ENCODE results near the gene ST3GAL4. TPM values are rescaled to one million over a fixed set of nuclear protein-coding genes. Genes with fewer than 3 reads are reported as not detected.
A peak's percentile ranks its signal among the peaks of the same experiment; 100 is the strongest.
"Not testable (repeated sequence)": the region's sequence is repeated elsewhere in the genome, so short reads cannot be mapped to it uniquely, and the experiment has no call there.

Gene ST3GAL4
- total RNA-seq, result 12.9 and 14.7 TPM in 2 replicates

DNA sequence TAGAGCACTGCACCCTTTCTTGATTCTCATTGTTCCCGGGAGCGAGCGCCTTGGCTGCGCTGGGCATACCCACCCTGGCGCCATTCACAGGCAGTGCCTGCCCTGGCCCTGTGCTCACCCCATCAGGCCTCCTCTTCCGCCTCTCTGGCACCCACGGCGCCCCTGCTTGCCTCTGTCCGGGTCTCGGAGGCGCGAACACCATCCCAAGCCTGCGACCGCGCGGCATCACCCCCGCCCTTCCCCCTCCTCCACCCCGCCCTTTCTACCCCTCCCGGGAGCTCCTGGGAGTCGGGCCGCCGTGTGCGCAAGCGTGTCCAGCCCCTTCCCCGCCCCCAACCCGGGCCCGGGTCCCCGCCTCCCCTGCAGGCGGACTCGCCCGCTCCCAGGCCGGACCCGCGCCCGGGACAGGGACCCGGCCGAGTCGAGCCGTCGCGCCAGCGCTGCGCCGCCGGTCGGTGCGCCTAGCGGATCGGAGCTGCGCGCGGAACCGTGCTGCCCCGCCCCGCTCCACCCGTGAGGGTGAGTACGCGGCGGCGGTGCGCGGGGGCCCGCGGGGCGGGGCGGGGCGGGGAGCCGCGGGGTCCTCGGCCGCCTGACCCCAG is at the start of gene ST3GAL4:
Gene ST3GAL4, plus strand, starts transcription at position 363 of the 602 bp plus-strand sequence. CDS start 50,470 bp downstream, outside the sequence.
- DNase-seq (ENCODE audit: low read depth in 2 of 2), result peak; percentile 72 to 82

DNA sequence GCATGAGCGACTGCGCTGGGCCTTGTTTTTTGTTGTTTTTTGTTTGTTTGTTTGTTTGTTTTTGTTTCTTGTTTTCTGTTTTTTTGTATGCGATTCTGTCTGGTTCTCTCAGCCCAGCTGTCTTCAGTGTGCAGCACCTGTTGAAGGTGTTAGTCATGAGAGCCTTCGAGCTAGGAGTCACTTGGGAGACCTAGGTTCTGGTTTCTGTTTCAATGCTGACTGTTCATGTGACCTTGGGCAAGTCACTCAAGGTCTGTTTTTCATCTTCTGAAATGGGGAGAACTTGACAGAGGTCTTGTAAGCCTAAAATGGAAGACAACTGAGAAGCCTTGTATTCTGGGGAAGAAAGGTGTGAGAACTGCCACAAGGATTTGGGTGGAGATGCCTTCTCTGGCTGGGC is 49.8 kb upstream of the ST3GAL4 start:
- DNase-seq (ENCODE audit: low read depth in 2 of 2), result no peak

DNA sequence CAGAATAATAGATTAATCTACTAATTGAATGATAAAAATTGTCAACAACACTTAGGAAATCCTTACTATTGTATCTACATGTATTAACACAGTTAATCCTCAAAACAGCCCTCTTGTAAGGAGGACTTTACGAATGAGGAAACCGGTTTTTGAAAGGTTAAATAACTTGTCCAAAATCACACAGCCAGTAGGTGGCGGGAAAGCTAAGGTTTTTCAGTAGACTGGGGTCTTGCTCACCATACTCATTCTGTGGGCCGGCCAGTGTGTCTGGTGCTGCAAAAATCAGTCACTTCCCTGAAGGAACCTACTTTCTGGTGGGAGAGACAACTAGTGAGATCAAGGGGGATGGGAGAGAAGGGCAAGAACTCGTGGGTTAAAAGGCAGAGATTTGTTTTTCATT is 47.8 kb upstream of the ST3GAL4 start:
- DNase-seq (ENCODE audit: low read depth in 2 of 2), result peak; percentile 66 to 69

DNA sequence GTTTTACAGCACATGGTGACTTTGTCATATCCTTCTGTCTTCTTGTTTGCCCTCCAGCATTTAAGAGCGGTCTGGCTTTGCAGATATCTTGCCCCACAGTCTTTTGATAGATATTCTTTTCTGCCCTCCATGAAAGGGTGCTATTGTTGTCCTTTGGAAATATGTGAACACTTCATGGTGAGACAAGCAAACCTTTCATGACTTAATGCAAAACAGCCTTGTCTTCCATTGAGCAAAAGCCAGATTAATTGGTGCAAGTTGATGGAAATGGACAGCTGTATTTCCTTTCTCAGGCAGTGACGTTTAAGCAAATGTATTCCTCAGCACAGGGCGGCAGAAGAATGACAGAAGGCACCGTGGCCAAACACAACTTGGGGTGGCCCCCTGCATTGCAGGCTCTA is 47.2 kb upstream of the ST3GAL4 start:
- DNase-seq (ENCODE audit: low read depth in 2 of 2), result no peak

DNA sequence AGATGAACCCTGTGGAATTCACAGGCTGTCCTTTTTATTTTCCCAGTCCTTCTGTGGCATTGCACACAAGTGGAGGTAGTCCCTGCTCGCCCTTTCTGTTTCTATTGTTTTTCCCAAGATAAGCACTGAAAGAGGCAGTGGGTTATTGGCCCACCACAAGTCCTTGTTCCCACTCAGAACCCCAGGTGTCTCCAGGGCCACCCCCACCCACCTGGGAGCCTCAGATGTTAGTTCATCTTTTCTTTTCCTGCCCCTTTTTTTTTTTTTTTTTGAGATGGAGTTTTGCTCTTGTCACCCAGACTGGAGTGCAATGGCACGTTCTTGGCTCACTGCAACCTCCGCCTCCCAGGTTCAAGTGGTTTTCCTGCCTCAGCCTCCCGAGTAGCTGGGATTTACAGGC is 46.7 kb upstream of the ST3GAL4 start:
- DNase-seq (ENCODE audit: low read depth in 2 of 2), result not testable (repeated sequence)

GRCh38 chr11:126310200-126310991 is 45.1 kb upstream of the ST3GAL4 start:
- DNase-seq (ENCODE audit: low read depth in 2 of 2), result peak; percentile 80 to 85

- peak in 1 of 2 donors; percentile 12 for DNase-seq (ENCODE audit: low read depth in 2 of 2)
Measured at GRCh38 chr11:126310992-126311310, 44.5 kb upstream of the ST3GAL4 start.

GRCh38 chr11:126311401-126312291 is 43.8 kb upstream of the ST3GAL4 start:
- DNase-seq (ENCODE audit: low read depth in 2 of 2), result no peak

DNA sequence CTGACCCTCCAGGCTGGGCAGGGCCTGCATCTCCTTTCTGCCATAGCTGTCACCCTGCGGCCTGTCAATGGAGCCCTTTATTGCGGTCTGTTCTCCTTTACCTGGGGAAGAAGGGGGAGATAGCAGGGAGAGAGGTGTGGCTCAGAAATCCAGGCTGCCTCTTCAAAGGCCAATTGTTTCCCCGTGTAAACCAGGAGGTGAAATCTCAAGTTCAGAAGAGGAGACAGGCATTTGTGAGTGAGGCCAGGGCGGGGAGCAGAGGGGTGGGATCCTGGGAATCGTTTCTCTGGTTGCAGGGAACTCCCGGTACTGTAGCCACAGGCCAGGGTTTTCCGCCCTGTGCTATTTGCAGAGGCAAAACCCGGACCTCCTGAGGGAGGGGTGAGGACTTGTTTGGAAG is 42.5 kb upstream of the ST3GAL4 start:
- no peak for DNase-seq (ENCODE audit: low read depth in 2 of 2)

GRCh38 chr11:126313826-126314225 is 41.7 kb upstream of the ST3GAL4 start:
- DNase-seq (ENCODE audit: low read depth in 2 of 2), result no peak

- no peak for DNase-seq (ENCODE audit: low read depth in 2 of 2)
Measured at GRCh38 chr11:126317432-126317755, 38.1 kb upstream of the ST3GAL4 start.

DNA sequence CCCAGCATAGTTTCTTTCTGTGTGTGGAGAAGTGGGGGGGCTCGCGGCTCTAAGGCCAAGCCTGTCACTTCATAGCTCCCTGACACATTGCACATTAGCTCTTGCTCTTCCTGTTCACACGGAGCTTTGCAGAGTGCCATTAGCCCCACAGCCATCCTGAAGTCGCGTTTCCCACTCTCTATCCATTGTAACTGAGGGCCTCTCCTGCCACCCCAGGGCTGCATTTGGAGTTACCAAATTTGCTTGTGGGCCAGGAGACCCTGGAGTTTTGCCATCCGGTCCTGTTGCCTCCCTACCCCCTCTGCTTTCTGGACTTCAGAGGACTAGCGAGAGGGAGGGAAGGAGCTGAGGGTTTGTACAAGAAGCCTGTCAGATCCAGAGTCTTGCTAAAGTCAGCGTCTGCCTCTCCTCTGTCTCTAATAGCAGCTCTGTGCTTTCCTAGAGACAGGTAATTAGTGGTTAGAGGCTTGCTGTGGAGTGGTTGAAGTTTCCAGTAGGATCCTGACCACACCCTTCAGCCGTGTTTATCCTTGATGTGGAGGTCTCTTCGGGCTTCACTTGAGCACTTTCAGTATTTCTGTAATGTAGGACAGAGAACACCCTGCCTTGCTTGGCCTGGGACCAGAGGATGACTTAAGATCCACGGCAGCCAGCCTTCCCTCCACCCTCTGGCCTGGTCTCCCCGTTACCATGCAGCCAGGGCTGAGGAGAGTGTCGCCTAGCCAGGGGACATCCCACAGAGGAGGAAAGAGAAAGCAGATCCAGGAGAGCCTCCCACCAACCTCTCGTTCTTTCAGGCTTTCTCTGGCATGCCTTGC is 37.5 kb upstream of the ST3GAL4 start:
- peak in 1 of 2 donors; percentile 48 for DNase-seq (ENCODE audit: low read depth in 2 of 2)

DNA sequence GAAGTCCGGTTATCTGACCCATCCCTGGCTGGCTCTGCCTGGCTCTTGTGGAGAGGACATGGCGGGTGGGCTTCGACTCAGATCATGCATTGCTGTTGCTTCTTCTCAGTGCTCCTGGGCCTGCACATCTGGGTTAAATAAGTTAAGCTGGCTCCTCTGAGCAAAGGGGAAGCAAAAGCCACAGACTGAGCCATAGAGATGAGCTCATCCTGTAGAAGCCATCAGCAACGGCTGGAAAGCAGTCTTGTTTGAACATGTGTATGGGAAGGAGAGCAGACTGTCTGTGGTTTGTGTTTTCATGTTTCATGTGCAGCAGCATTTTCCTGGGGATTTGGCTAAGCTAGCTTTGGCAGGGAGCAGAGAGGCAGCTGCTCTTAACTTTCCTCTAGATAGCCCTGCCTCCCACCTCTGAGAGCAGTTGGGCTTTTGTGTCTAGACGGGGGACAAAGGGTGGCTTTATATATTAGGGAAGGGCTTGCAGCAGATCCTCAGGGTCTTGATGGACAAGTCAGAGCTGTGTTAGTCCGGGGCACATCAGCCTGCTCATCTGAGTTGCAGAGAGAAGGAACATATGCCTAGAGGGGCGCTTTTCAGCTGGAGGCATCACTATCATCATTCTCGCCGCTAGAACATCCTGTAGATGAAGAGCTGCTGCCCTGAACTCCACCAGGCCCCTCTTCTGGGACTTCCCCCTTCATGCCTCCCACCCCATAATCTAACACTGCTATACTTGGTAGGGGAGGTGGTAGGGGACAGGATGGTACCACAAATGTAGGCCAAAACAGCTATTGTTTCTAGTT is 36.7 kb upstream of the ST3GAL4 start:
- DNase-seq (ENCODE audit: low read depth in 2 of 2), result peak in 1 of 2 donors; percentile 70

- DNase-seq (ENCODE audit: low read depth in 2 of 2), result no peak
Measured at GRCh38 chr11:126319374-126319740, 36.1 kb upstream of the ST3GAL4 start.

GRCh38 chr11:126322996-126323395 is 32.5 kb upstream of the ST3GAL4 start:
- no peak for DNase-seq (ENCODE audit: low read depth in 2 of 2)

GRCh38 chr11:126327281-126328000 is 28.0 kb upstream of the ST3GAL4 start:
- DNase-seq (ENCODE audit: low read depth in 2 of 2), result no peak

GRCh38 chr11:126328001-126328390 is 27.5 kb upstream of the ST3GAL4 start:
- no peak for DNase-seq (ENCODE audit: low read depth in 2 of 2)

GRCh38 chr11:126328444-126328843 is 27.0 kb upstream of the ST3GAL4 start:
- DNase-seq (ENCODE audit: low read depth in 2 of 2), result no peak

DNA sequence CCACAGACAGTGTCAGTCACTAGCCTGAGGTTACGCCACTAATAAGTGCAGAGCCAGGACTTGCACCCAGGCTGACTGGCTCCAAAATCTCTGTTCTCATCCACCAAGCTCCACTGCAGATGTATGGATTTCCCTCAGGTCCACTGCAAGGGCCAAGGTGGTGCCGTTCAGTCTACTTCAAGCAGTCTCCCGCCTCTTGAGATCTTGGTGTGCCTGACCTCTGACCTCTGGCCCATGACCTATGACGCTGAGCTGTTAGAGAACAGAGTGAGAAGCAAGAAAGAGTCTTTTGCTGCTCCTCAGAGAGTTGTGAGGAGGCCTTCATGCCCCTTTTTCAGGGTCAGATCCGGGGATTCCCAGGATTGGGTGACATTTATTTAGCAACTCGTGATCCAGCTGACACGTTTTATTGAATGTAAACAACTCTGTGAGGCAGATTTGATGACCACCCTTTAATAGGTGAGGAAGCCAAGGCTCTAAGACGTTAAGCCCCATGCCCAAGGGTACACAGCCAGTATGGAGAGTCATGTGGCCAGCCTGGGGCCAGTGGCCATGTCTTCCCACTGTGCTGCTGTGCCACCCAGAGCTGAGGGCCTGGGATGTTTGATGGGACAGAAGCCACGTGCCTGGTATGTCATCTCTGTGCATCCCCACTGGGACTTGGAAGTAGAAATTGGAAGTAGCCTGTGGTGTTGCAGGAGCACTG is 26.4 kb upstream of the ST3GAL4 start:
- DNase-seq (ENCODE audit: low read depth in 2 of 2), result no peak
